Measurements from ENCODE around the gene HPS5.

HPS5 gene, protein sequence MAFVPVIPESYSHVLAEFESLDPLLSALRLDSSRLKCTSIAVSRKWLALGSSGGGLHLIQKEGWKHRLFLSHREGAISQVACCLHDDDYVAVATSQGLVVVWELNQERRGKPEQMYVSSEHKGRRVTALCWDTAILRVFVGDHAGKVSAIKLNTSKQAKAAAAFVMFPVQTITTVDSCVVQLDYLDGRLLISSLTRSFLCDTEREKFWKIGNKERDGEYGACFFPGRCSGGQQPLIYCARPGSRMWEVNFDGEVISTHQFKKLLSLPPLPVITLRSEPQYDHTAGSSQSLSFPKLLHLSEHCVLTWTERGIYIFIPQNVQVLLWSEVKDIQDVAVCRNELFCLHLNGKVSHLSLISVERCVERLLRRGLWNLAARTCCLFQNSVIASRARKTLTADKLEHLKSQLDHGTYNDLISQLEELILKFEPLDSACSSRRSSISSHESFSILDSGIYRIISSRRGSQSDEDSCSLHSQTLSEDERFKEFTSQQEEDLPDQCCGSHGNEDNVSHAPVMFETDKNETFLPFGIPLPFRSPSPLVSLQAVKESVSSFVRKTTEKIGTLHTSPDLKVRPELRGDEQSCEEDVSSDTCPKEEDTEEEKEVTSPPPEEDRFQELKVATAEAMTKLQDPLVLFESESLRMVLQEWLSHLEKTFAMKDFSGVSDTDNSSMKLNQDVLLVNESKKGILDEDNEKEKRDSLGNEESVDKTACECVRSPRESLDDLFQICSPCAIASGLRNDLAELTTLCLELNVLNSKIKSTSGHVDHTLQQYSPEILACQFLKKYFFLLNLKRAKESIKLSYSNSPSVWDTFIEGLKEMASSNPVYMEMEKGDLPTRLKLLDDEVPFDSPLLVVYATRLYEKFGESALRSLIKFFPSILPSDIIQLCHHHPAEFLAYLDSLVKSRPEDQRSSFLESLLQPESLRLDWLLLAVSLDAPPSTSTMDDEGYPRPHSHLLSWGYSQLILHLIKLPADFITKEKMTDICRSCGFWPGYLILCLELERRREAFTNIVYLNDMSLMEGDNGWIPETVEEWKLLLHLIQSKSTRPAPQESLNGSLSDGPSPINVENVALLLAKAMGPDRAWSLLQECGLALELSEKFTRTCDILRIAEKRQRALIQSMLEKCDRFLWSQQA

DNA sequence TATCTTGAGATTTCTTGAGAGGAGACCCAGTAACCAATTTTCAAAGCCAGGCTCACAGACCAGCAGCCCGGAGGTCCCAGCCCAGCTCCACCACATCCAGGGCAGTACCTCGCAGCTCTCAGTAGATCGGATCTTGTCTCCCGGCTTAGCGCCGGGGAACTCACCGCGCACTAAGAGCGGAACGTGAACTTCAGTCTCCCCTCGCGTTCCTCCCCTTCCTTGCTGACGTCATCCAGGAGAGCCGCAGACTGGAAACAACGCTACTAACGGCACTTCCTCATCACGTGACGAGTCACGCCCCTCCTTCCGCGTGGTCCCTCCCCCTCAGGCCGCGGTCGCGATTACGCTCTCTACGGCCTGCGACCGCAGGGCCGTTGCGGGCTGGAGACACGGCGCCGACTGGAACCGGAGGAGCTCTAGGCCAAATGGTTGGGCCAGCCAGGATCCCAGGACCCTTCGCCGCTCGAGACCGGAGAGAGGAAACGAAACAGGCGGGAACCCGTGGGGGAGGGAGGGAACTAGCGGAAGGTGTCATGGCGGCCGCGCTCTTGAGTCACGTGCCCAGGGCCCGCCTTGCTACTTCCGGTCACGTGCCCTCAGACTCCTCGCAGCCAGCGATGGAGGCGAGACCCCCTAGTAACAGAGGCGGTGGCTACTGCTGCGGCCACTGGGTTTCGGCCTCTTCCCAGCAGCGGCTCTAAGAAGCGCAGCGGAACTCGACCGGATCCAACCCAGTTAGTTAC is at the start of gene HPS5, which contains the start of gene GTF2H1:
TSS of gene HPS5 (minus strand) at position 172 of the 743 bp plus-strand sequence. CDS start 4,282 bp downstream, outside the sequence.
TSS of gene GTF2H1 (plus strand) at position 599 of the 743 bp plus-strand sequence. CDS start 10,508 bp downstream, outside the sequence.
- Mint-ChIP-seq H3K27me3 (no peaks in the 10 kb centered on the region), H3K4me1 (peaks cover 74% of the 10 kb centered on the region), H3K4me3 (peak within 1 kb of the TSS; percentile 97 to 99), H3K9me3 (no peaks in the 10 kb centered on the region), H3K27ac (peak within 1 kb of the TSS; percentile 100)
- DNase-seq: peak; percentile 94 to 96
- peak; percentile 93 for ATAC-seq

DNA sequence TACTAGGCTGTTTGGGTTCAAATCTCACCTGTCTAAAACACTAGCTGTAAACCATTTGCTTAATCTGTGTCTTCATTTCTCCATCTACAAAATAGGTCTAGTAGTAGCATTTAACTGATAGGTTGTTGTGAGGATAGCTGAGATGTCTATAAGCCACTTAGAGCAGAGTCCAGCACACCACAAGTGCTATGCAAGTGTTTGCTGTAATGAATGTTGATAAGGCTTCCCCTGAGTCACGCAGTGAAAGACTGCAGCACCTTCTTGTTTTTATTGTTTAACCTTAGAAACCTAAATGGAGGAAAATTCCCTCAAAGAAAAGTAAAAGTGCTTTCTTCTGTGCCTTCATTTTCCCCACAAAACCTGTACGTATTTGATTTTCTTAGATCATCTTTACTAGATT is 49.3 kb upstream of the HPS5 start:
- no peak for ATAC-seq
- no peaks in the 10 kb centered on the region for H3K27me3 Mint-ChIP-seq
- DNase-seq: no peak
- no peak overlapping the region for H3K4me3 Mint-ChIP-seq
- H3K4me1 Mint-ChIP-seq: no peaks in the 10 kb centered on the region
- peak overlapping the region in 1 of 2 donors; percentile 95 for H3K27ac Mint-ChIP-seq
- no peaks in the 10 kb centered on the region for H3K9me3 Mint-ChIP-seq

DNA sequence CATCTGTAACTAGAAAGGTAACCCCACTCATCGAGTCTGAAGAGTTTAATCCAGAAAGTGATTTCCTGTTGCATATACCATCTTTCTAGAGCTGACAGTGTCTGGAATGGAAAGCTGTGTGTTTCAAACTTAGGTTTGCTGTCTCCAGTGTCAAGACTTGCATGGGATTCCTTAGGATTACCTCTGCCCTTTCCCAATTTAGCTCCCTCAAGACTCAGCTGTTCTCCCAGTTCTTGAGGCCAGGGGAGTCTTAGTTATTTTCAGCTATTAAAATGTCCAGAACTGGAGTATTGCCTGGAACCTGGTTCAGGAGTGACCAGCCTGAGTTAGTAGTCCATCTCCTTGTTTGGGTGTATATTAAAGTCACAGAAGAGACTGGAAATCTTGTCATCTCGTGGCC is 47.5 kb upstream of the HPS5 start:
- no peak for DNase-seq
- Mint-ChIP-seq H3K9me3 (no peaks in the 10 kb centered on the region), H3K4me3 (no peak overlapping the region), H3K4me1 (no peaks in the 10 kb centered on the region), H3K27me3 (no peaks in the 10 kb centered on the region), H3K27ac (no peak overlapping the region)
- ATAC-seq: no peak

DNA sequence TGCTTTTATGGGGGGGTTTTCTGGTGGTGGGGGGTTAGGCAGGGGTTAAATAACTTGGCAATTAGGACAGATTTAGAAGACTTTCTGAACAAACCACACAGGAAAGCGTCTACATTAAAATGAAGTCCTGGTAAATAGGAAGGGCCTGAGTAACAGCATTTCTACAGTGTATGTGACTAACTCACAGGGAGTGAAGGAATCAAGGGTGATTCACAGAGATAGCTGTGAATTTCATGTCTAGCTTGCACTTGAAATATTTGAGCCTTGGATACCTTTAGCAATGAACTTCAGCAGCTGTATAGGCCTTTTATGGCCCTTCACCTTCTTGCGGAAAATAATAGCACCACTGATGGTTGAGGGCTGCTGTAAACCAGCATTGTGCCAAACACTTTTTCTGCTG is 46.3 kb upstream of the HPS5 start:
- H3K4me1 Mint-ChIP-seq: no peaks in the 10 kb centered on the region
- no peak overlapping the region for H3K27ac Mint-ChIP-seq
- DNase-seq: no peak
- no peak overlapping the region for H3K4me3 Mint-ChIP-seq
- no peaks in the 10 kb centered on the region for H3K27me3 Mint-ChIP-seq
- no peak for ATAC-seq
- H3K9me3 Mint-ChIP-seq: no peaks in the 10 kb centered on the region

DNA sequence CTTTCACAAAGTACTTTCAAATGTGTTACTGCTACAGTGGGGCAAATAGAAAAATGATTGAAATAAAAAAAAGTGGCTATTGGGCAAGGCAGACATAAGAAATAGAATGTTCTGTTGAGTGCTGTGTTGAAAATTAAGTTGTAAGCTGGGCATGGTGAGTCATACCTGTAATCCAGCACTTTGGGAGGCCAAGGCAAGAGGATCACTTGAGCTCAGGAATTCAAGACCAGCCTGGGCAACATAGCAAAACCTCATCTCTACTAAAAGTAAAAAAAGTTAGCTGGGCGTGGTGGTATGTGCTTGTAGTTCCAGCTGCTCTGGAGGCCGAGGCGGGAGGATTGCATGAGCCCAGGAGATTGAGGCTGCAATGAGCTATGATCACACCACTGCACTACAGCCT is 45.5 kb upstream of the HPS5 start:
- DNase-seq (no peak), ATAC-seq (no peak)
- H3K27ac Mint-ChIP-seq: no peak overlapping the region
- H3K4me3 Mint-ChIP-seq: no peak overlapping the region
- H3K27me3 Mint-ChIP-seq: no peaks in the 10 kb centered on the region
- no peaks in the 10 kb centered on the region for H3K9me3 Mint-ChIP-seq
- no peaks in the 10 kb centered on the region for H3K4me1 Mint-ChIP-seq

DNA sequence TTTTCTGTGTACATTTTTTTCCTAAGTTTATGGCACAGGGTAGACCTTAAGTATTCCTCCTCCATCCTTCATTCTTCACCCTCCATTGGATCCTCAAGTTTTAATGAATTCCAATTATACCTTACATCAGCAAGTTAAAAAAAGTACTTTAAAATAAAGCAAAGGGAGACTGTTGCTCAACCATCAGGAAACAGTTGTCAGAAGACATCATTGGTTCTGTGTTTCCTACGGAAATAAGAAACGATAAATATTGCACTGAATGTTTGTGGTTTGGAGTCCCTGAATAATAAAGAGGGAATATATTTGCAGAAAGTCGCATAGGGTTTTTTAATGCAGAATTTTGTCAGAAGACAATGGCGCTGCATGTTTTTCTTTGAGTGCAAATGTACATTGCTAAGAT is 44.3 kb upstream of the HPS5 start:
- no peak overlapping the region for H3K27ac Mint-ChIP-seq
- H3K4me1 Mint-ChIP-seq: no peaks in the 10 kb centered on the region
- H3K9me3 Mint-ChIP-seq: no peaks in the 10 kb centered on the region
- H3K27me3 Mint-ChIP-seq: no peaks in the 10 kb centered on the region
- H3K4me3 Mint-ChIP-seq: no peak overlapping the region
- DNase-seq (no peak), ATAC-seq (no peak)

DNA sequence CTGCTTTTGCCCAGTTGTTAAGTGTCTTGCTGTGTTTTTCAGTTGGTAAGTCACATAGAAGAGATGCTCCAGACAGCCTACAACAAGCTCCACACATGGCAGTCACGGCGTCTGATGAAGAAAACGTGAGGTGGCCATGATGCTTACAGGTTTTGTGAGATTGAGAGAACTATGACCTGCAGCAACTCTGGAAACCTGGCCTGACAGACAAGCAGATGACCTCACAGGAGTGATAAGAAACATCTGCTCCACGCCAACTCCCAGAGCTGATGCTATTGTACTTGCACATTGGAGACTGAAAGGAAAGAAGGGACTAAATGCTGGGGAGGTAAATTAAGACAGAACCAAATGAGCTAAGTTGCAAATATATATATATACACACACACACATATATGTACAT is 43.8 kb upstream of the HPS5 start:
- Mint-ChIP-seq H3K9me3 (no peaks in the 10 kb centered on the region), H3K4me3 (no peak overlapping the region), H3K27me3 (no peaks in the 10 kb centered on the region), H3K4me1 (no peaks in the 10 kb centered on the region), H3K27ac (no peak overlapping the region)
- no peak for ATAC-seq
- DNase-seq: no peak

DNA sequence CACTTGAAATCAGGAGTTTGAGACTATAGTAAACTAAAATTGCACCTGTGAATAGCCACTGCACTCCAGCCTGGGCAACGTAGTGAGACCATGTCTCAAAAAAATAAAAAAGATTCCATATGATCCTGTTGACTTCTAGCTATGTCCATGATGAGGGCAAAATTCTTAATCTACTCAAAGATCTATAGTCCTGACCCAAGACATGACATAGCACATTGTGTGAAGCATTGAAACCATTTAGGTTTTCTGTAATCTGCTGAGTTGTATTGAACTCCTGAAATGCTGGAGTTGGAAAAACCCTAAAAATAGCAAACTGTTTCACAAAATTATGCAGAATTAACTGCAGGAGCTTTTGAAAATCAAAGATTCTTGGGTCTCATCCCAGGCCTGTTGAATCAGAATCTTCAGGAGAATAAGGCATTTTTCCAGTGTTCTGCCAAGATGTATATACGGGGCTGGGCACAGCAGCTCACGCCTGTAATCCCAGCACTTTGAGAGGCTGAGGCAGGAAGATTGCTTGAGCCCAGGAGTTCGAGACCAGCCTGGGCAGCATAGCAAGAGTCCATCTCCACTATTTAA is 42.6 kb upstream of the HPS5 start:
- H3K27ac Mint-ChIP-seq: no peak overlapping the region
- H3K9me3 Mint-ChIP-seq: no peaks in the 10 kb centered on the region
- no peak overlapping the region for H3K4me3 Mint-ChIP-seq
- no peaks in the 10 kb centered on the region for H3K4me1 Mint-ChIP-seq
- ATAC-seq (no peak), DNase-seq (no peak)
- no peaks in the 10 kb centered on the region for H3K27me3 Mint-ChIP-seq

DNA sequence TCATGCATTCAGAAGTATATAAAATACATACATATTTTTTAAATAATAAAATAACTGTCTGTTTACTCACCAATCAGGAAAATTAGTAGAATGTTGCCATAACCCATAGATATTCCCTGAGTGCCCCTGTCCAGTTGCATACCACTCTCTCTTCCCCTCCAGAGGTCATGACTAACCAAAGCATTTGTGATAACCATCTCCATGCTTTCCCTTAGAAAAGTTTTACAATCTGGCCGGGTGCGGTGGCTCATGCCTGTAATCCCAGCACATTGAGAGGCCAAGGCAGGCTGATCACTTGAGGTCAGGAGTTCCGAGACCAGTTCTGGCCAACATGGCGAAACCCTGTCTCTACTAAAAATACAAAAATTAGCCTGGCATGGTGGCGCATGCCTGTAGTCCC is 39.2 kb upstream of the HPS5 start:
- Mint-ChIP-seq H3K4me1 (no peaks in the 10 kb centered on the region), H3K4me3 (no peak overlapping the region), H3K27me3 (no peaks in the 10 kb centered on the region), H3K9me3 (no peaks in the 10 kb centered on the region), H3K27ac (no peak overlapping the region)
- no peak for DNase-seq
- ATAC-seq: no peak

DNA sequence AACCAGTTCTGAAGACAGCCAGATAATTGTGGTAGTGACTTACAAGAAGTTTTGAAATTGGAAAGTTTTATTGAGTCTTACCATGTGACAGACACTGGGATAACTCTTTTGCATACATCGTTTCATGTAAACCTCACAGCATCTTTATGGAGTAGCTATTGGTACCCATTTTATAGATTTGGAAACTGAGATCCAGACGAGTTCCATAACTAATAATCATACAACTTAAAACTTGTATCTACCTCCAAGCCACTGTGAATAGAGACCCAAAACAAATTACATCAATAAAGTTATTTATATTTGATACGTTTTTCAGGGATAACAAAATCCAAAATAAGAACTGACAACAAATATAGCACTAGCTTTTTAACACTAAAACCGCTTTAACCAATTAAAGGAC is 36.7 kb upstream of the HPS5 start:
- DNase-seq (no peak), ATAC-seq (no peak)
- H3K4me1 Mint-ChIP-seq: no peaks in the 10 kb centered on the region
- no peak overlapping the region for H3K27ac Mint-ChIP-seq
- H3K4me3 Mint-ChIP-seq: no peak overlapping the region
- H3K27me3 Mint-ChIP-seq: no peaks in the 10 kb centered on the region
- no peaks in the 10 kb centered on the region for H3K9me3 Mint-ChIP-seq

DNA sequence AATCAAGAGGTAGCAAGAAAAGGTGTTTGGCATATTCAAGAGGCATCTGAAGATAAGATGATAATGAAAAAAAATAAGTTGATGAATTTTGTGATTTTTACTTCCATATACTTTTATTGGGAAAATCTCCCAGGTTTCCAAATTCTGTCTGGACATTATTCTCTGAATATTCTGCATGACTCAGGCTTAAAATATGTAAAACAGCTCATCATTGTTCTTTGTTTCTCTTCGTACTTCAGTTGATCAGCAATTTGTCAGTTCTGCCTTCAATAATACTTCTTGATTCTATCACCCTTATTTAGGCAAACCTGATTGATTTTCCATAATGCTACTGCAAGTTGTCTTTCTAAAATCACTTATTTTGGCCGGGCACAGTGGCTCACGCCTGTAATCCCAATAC is 30.6 kb upstream of the HPS5 start:
- no peaks in the 10 kb centered on the region for H3K4me1 Mint-ChIP-seq
- no peaks in the 10 kb centered on the region for H3K27me3 Mint-ChIP-seq
- H3K27ac Mint-ChIP-seq: no peak overlapping the region
- ATAC-seq (no peak), DNase-seq (no peak)
- H3K4me3 Mint-ChIP-seq: no peak overlapping the region
- no peaks in the 10 kb centered on the region for H3K9me3 Mint-ChIP-seq

DNA sequence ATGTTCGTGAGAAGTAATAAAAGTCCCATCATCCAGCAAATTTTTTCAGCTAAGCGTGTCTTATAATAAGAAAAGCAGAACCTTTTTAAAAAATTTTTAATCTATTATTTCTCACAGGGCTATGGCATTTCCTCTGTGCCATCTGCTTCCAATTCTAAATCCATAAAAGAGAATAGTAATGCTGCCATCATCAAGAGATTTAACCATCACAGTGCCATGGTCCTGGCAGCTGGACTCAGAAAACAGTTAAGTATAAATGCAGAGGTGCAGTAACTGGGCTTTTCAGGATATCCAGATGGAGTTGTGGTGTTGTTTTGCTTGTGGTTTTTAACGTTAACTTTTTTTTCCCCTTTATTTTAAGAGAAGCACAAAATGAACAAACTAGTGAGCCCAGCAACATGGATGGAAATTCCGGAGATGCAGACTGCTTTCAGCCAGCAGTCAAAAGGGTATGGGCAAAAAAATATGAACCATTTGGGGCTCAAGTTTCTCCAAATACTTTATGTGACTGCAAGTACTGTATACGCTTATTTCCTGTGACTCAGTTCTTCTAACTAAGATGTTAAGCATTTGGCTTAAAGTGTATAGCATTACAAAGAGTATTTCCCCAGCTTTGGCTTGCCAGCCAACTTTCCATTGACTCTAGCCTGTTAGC is 25.7 kb upstream of the HPS5 start:
- H3K9me3 Mint-ChIP-seq: no peaks in the 10 kb centered on the region
- ATAC-seq (no peak), DNase-seq (no peak)
- H3K27me3 Mint-ChIP-seq: no peaks in the 10 kb centered on the region
- no peaks in the 10 kb centered on the region for H3K4me1 Mint-ChIP-seq
- H3K27ac Mint-ChIP-seq: no peak overlapping the region
- H3K4me3 Mint-ChIP-seq: no peak overlapping the region

DNA sequence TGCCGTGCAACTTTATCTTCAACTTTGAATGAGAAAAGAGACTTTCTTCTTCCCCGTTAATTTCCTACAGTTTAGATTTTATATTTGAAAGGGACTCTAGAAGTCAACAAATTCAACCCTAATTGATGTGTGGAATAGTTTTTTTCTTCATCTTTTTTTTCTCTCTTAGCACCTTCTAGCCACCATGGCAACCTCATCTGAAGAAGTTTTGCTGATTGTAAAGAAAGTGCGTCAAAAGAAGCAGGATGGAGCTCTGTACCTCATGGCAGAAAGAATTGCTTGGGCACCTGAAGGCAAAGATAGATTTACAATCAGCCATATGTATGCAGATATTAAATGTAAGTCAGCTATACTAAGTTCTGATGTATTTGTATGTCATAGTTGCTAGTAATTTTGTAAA is 11.0 kb upstream of the HPS5 start:
- peaks cover 51% of the 10 kb centered on the region for H3K4me1 Mint-ChIP-seq
- H3K9me3 Mint-ChIP-seq: no peaks in the 10 kb centered on the region
- peak overlapping the region in 1 of 2 donors; percentile 57 for H3K4me3 Mint-ChIP-seq
- no peaks in the 10 kb centered on the region for H3K27me3 Mint-ChIP-seq
- no peak for ATAC-seq
- no peak overlapping the region for H3K27ac Mint-ChIP-seq
- no peak for DNase-seq

DNA sequence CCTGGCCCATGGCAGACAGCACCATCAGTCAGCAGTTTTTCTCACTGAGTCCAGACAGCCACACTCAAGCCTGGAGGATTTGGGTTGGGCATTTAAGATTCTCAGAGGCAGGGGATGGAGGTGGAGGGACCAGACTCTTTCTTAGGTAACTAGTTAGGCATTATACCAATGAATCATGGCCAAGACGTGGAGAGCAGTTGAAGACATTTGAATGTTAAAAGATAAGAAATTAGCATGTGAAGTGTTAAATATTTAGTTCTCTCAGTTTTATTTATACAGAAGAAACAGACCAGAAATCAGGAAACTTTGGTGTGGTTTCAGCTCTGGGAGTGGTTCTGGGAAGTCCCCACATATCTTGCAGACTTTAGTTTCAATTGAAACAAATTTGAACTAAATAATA is 10.4 kb upstream of the HPS5 start:
- Mint-ChIP-seq H3K27me3 (no peaks in the 10 kb centered on the region), H3K9me3 (no peaks in the 10 kb centered on the region), H3K4me3 (peak overlapping the region; percentile 41 to 71), H3K27ac (peak overlapping the region in 1 of 2 donors; percentile 58), H3K4me1 (peaks cover 51% of the 10 kb centered on the region)
- no peak for DNase-seq
- peak; percentile 60 for ATAC-seq

Measured in stimulated activated naive CD8-positive, alpha-beta T cell treated with anti-CD3 and anti-CD28 coated beads, Interleukin-15, amount 100 ng/mL, for 72 hours (primary cell).